Suprapubic skin (tissue), 3 donors: ENCODE measurements around the gene EXOSC7.

Experiments used
- EP300 ChIP-seq: sonication (generic); formaldehyde crosslinking; IDR thresholded peaks from one replicate; pipeline ENCODE4 v1.6.1; 2017; ENCODE audit warnings: antibody characterized with exemption
- TF ChIP-seq, protein P1 (sequence below), 2 donors: fragments of 200-600 bp in 1 of 2; fragments of 450-650 bp in 1 of 2; sonication (generic) in 1 of 2; IDR thresholded peaks; one replicate each; pipeline ENCODE4 v1.5.1; 2016 to 2019; ENCODE audit warnings: antibody characterized with exemption in 2 of 2, mild to moderate bottlenecking in 1 of 2, moderate library complexity in 1 of 2

DNA sequence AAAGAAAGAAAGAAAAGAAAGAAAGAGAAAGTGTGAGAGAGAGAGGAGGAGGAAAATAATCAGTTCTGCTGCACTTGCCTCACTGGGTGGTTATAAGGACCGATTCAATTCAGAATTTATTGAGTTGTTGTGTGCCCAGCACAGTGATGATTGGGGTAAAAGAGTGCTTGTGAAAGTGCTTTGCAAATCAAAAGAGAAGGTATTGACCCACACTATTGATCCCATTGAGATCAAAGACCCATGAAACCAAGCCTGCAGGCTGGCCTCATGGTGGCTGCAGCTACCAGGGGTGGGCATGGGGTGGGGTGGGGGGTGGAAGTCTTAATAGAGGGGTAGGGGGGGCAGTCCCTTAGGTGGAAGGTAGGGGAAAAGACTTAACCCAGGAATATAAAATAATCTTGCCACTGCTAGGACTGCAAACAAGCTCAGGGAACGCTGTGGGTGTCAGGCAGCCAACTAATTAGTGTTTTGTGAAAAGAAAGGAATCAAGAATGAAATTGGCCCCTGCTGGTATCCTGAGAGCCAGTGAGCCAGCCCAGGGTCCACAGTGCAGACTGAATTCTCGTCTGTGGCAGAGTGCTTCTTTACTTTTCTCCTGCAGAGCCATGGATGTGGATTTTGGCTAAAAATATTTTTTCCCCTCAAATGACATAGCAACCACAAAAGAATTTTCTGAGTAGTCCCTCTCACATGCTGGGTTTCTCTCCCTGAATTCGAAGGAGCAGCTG lies 84.3 kb downstream of the EXOSC7 start:
- no peak for TF ChIP-seq EP300
- TF ChIP-seq, protein P1, sequence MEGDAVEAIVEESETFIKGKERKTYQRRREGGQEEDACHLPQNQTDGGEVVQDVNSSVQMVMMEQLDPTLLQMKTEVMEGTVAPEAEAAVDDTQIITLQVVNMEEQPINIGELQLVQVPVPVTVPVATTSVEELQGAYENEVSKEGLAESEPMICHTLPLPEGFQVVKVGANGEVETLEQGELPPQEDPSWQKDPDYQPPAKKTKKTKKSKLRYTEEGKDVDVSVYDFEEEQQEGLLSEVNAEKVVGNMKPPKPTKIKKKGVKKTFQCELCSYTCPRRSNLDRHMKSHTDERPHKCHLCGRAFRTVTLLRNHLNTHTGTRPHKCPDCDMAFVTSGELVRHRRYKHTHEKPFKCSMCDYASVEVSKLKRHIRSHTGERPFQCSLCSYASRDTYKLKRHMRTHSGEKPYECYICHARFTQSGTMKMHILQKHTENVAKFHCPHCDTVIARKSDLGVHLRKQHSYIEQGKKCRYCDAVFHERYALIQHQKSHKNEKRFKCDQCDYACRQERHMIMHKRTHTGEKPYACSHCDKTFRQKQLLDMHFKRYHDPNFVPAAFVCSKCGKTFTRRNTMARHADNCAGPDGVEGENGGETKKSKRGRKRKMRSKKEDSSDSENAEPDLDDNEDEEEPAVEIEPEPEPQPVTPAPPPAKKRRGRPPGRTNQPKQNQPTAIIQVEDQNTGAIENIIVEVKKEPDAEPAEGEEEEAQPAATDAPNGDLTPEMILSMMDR (IDR thresholded peaks at IDR 0.05): no peak
